Trophoblast cell (in vitro differentiated cells and primary cell): ENCODE data around the gene CCK.

ENCODE experiments used
- DNase-seq, 2 donors: peaks; one replicate each; pipeline ENCODE4 v3.0.0-alpha.2; 2016
- H2AFZ ChIP-seq: 2 replicates; pipeline ENCODE4 v1.6.1; 2013; ENCODE audit warnings: low read length, moderate library complexity, mild to moderate bottlenecking; ENCODE audit not compliant: insufficient read depth, poor library complexity
- H2AK5ac ChIP-seq: 2 replicates; pipeline ENCODE4 v1.6.1; 2013; ENCODE audit warnings: mild to moderate bottlenecking, low read length
- H2BK120ac ChIP-seq: 2 replicates; pipeline ENCODE4 v1.6.1; 2013; ENCODE audit warnings: low read length, mild to moderate bottlenecking, moderate library complexity; ENCODE audit not compliant: insufficient read depth, poor library complexity
- H2BK12ac ChIP-seq: 2 replicates; pipeline ENCODE4 v1.6.1; 2013; ENCODE audit warnings: mild to moderate bottlenecking, low read length, moderate library complexity
- H2BK5ac ChIP-seq: 2 replicates; pipeline ENCODE4 v1.6.1; 2013; ENCODE audit warnings: low read length, low read depth, moderate library complexity, mild to moderate bottlenecking; ENCODE audit not compliant: poor library complexity
- H3K14ac ChIP-seq: 2 replicates; pipeline ENCODE4 v1.6.1; 2013; ENCODE audit warnings: mild to moderate bottlenecking, low read length
- H3K18ac ChIP-seq: 2 replicates; pipeline ENCODE4 v1.6.1; 2013; ENCODE audit warnings: mild to moderate bottlenecking, low read length
- H3K23ac ChIP-seq: 2 replicates; pipeline ENCODE4 v1.6.1; 2013; ENCODE audit warnings: low read length
- H3K27ac ChIP-seq: 2 replicates; pipeline ENCODE4 v1.5.1; 2013; ENCODE audit warnings: low read depth, mild to moderate bottlenecking, inconsistent platforms, low read length, moderate library complexity
- H3K27me3 ChIP-seq: 2 replicates; pipeline ENCODE4 v1.6.1; 2013; ENCODE audit warnings: inconsistent platforms, mild to moderate bottlenecking, low read length, moderate library complexity; ENCODE audit not compliant: insufficient read depth
- H3K36me3 ChIP-seq, 2 experiments: 1 replicate in 1 of 2; 2 replicates in 1 of 2; pipeline ENCODE4 v1.6.1; 2013; ENCODE audit warnings: low read length in 2 of 2, mild to moderate bottlenecking in 2 of 2, moderate library complexity in 1 of 2; ENCODE audit not compliant: insufficient read depth in 2 of 2, control insufficient read depth in 1 of 2
- H3K4ac ChIP-seq: 2 replicates; pipeline ENCODE4 v1.6.1; 2013; ENCODE audit warnings: low read depth, mild to moderate bottlenecking, low read length, moderate library complexity
- H3K4me1 ChIP-seq, 2 experiments: 1 replicate in 1 of 2; 2 replicates in 1 of 2; pipeline ENCODE4 v1.6.1; 2013; ENCODE audit warnings: low read length in 2 of 2, mild to moderate bottlenecking in 2 of 2, moderate library complexity in 1 of 2; ENCODE audit not compliant: insufficient read depth in 2 of 2, control insufficient read depth in 1 of 2
- H3K4me2 ChIP-seq: 2 replicates; pipeline ENCODE4 v1.6.1; 2013; ENCODE audit warnings: inconsistent platforms, mild to moderate bottlenecking, low read length, moderate library complexity
- H3K4me3 ChIP-seq: 2 replicates; pipeline ENCODE4 v1.5.1; 2013; ENCODE audit warnings: mild to moderate bottlenecking, low read depth, low read length, inconsistent platforms
- H3K79me1 ChIP-seq: one replicate; pipeline ENCODE4 v1.6.1; 2013; ENCODE audit warnings: low read length
- H3K79me2 ChIP-seq: 2 replicates; pipeline ENCODE4 v1.6.1; 2013; ENCODE audit warnings: low read length, mild to moderate bottlenecking; ENCODE audit not compliant: control insufficient read depth, insufficient read depth, poor library complexity
- H3K9ac ChIP-seq: 2 replicates; pipeline ENCODE4 v1.6.1; 2013; ENCODE audit warnings: mild to moderate bottlenecking, low read length
- H3K9me3 ChIP-seq: 2 replicates; pipeline ENCODE4 v1.6.1; 2013; ENCODE audit warnings: low read depth, mild to moderate bottlenecking, control low read depth, inconsistent platforms, low read length; ENCODE audit not compliant: insufficient read depth
- H4K12ac ChIP-seq: 2 replicates; pipeline ENCODE4 v1.6.1; 2013; ENCODE audit warnings: low read depth, mild to moderate bottlenecking, low read length, moderate library complexity
- H4K8ac ChIP-seq: 2 replicates; pipeline ENCODE4 v1.6.1; 2013; ENCODE audit warnings: low read depth, mild to moderate bottlenecking, low read length, moderate library complexity
- H4K91ac ChIP-seq: one replicate; pipeline ENCODE4 v1.6.1; 2013; ENCODE audit warnings: low read depth, mild to moderate bottlenecking, low read length, moderate library complexity
- WGBS: extraction: QIAGEN DNeasy Blood & Tissue Kit; methylation state at CpG from one replicate; pipeline ENCODE4 v1.1.7; 2013; ENCODE audit warnings: missing lambda C conversion rate; ENCODE audit not compliant: insufficient read length, insufficient coverage; ENCODE audit errors: extremely low coverage; 5-methylcytosine and 5-hydroxymethylcytosine counted together

The CCK gene

DNA sequence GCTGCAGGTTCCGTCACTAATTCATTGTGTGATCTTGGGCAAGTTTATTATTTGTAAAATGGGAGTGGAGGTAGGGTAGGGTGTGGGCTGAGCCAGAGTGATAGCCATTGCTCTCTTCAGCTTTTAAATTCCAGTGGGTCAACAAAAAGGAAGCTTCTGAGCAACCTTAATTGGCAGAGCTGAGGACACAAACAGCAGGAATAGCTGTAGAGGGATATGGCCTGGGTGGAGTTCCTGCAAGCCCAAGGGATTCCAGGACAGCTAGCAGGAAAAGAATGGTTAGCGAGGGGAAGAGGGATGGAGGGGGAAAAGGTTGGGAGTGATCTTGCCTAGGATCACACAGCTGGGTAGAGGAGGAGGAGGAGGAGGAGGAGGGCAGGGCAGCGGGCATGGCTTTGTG is 11.4 kb downstream of the CCK start:
- WGBS = no CpG with 5 or more reads among the region's 3 CpGs
- H2BK5ac ChIP-seq = no peak overlapping the region

GRCh38 chr3:42250761-42251160 is 15.2 kb downstream of the CCK start:
- no peak for DNase-seq
- no peaks in the 10 kb centered on the region for H3K4me1 ChIP-seq
- H3K27me3 ChIP-seq = no peaks in the 10 kb centered on the region
- H3K79me1 ChIP-seq = no peaks in the 10 kb centered on the region
- H2BK5ac ChIP-seq = no peak overlapping the region
- H3K14ac ChIP-seq = no peak overlapping the region
- no peak overlapping the region for H4K91ac ChIP-seq
- no peaks in the 10 kb centered on the region for H3K9me3 ChIP-seq
- no peak overlapping the region for H3K27ac ChIP-seq
- no CpG with 5 or more reads among the region's 1 CpG for WGBS
- no peaks in the 10 kb centered on the region for H3K36me3 ChIP-seq
- H3K18ac ChIP-seq = no peak overlapping the region
- no peak overlapping the region for H2BK120ac ChIP-seq
- H4K8ac ChIP-seq = no peak overlapping the region
- H2BK12ac ChIP-seq = no peak overlapping the region
- no peak overlapping the region for H3K23ac ChIP-seq
- H2AK5ac ChIP-seq = no peak overlapping the region
- H3K4me3 ChIP-seq = no peak overlapping the region
- H3K79me2 ChIP-seq = no peaks in the 10 kb centered on the region
- no peak overlapping the region for H4K12ac ChIP-seq
- H3K4ac ChIP-seq = no peak overlapping the region
- no peak overlapping the region for H2AFZ ChIP-seq
- H3K9ac ChIP-seq = no peak overlapping the region
- H3K4me2 ChIP-seq = no peak overlapping the region

More for the DNA sequence above, 11.4 kb downstream of the CCK start:
- H3K14ac ChIP-seq = no peak overlapping the region
- no peak overlapping the region for H3K9ac ChIP-seq
- no peak overlapping the region for H4K91ac ChIP-seq
- H4K8ac ChIP-seq = no peak overlapping the region
- H3K79me2 ChIP-seq = no peaks in the 10 kb centered on the region
- no peaks in the 10 kb centered on the region for H3K36me3 ChIP-seq
- H3K79me1 ChIP-seq = no peaks in the 10 kb centered on the region
- no peak overlapping the region for H3K4me3 ChIP-seq
- H3K4ac ChIP-seq = no peak overlapping the region
- H3K23ac ChIP-seq = no peak overlapping the region
- H3K9me3 ChIP-seq = no peaks in the 10 kb centered on the region
- no peak overlapping the region for H3K27ac ChIP-seq
- H3K4me1 ChIP-seq = peaks cover 0 to 4% of the 10 kb centered on the region in 2 experiments
- H4K12ac ChIP-seq = no peak overlapping the region
- H2BK120ac ChIP-seq = no peak overlapping the region
- H2AK5ac ChIP-seq = no peak overlapping the region
- H2AFZ ChIP-seq = no peak overlapping the region
- DNase-seq = no peak
- H3K4me2 ChIP-seq = no peak overlapping the region
- no peak overlapping the region for H2BK12ac ChIP-seq
- no peaks in the 10 kb centered on the region for H3K27me3 ChIP-seq
- no peak overlapping the region for H3K18ac ChIP-seq

DNA sequence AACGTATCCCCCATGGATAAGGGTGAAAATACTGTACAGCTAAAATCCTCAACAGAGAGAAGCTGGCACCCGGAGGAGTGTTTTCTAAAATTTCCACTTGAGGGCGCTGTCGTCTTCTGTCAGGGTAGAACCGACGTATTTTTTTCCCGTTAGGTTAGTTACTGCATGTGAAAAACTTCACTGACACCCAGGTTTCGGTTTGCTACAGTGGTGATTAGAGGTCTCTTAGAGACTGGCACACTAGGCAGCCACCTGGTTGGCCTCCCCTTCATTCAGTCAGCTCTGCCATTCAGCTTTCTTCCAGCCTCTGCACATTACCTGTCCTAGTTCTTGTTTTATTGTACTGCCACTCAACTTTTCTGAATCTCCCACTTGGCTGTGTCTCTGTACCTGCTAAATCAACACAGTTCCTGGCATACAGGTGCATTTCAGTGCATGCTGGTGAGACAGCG is 18.4 kb downstream of the CCK start:
- Histone ChIP-seq H3K27me3 (no peaks in the 10 kb centered on the region), H3K18ac (no peak overlapping the region), H2AFZ (no peak overlapping the region), H4K91ac (no peak overlapping the region), H3K9ac (no peak overlapping the region), H3K4me1 (no peaks in the 10 kb centered on the region), H3K79me1 (no peaks in the 10 kb centered on the region), H3K4ac (no peak overlapping the region), H4K12ac (no peak overlapping the region), H3K4me3 (no peak overlapping the region), H2BK12ac (no peak overlapping the region), H3K14ac (no peak overlapping the region), H4K8ac (no peak overlapping the region), H2BK5ac (no peak overlapping the region), H3K27ac (no peak overlapping the region), H3K23ac (no peak overlapping the region), H2AK5ac (no peak overlapping the region), H2BK120ac (no peak overlapping the region), H3K79me2 (no peaks in the 10 kb centered on the region), H3K4me2 (no peak overlapping the region), H3K36me3 (no peaks in the 10 kb centered on the region), H3K9me3 (no peaks in the 10 kb centered on the region)
- WGBS = no CpG with 5 or more reads among the region's 9 CpGs
- peak; percentile 72 to 87 for DNase-seq

GRCh38 chr3:42246091-42246490 is 19.9 kb downstream of the CCK start:
- no peaks in the 10 kb centered on the region for H3K79me2 ChIP-seq
- H3K4ac ChIP-seq = no peak overlapping the region
- H3K9ac ChIP-seq = no peak overlapping the region
- H2AK5ac ChIP-seq = no peak overlapping the region
- no peak overlapping the region for H3K14ac ChIP-seq
- H2BK12ac ChIP-seq = no peak overlapping the region
- no CpG with 5 or more reads among the region's 1 CpG for WGBS
- H3K27ac ChIP-seq = no peak overlapping the region
- no peak overlapping the region for H3K18ac ChIP-seq
- no peak overlapping the region for H2AFZ ChIP-seq
- no peak overlapping the region for H4K91ac ChIP-seq
- DNase-seq = no peak
- no peak overlapping the region for H2BK120ac ChIP-seq
- no peak overlapping the region for H2BK5ac ChIP-seq
- H4K8ac ChIP-seq = no peak overlapping the region
- H3K23ac ChIP-seq = no peak overlapping the region
- no peaks in the 10 kb centered on the region for H3K79me1 ChIP-seq
- H4K12ac ChIP-seq = no peak overlapping the region
- no peaks in the 10 kb centered on the region for H3K27me3 ChIP-seq
- no peaks in the 10 kb centered on the region for H3K9me3 ChIP-seq
- H3K36me3 ChIP-seq = no peaks in the 10 kb centered on the region
- no peak overlapping the region for H3K4me3 ChIP-seq
- H3K4me2 ChIP-seq = no peak overlapping the region
- H3K4me1 ChIP-seq = no peaks in the 10 kb centered on the region
